DND-41 (cell line): ENCODE measurements around the gene CASP8AP2.

ENCODE experiments used
- ATAC-seq: fragments of 200-7000 bp; cut with Tn5 transposase; 3 replicates; pipeline ENCODE4 v1.9.1; 2021; ENCODE audit warnings: low read depth; ENCODE audit not compliant: insufficient read depth
- DNase-seq: peaks from one replicate; pipeline ENCODE4 v3.0.0-alpha.2; 2020
- H2AFZ ChIP-seq: 2 replicates; pipeline ENCODE4 v1.6.0; 2012; ENCODE audit warnings: low read depth, low read length
- H3K27ac ChIP-seq: 2 replicates; pipeline ENCODE4 v1.5.1; 2012; ENCODE audit warnings: low read length, inconsistent platforms
- H3K27me3 ChIP-seq: fragments of 200-600 bp; sonication (generic); 2 replicates; pipeline ENCODE4 v1.6.0; 2012; ENCODE audit warnings: low read length, mild to moderate bottlenecking, inconsistent platforms; ENCODE audit not compliant: insufficient read depth, poor library complexity
- H3K36me3 ChIP-seq: 2 replicates; pipeline ENCODE4 v1.5.1; 2012; ENCODE audit warnings: low read length, inconsistent platforms; ENCODE audit not compliant: insufficient read depth
- H3K4me1 ChIP-seq: 2 replicates; pipeline ENCODE4 v1.5.1; 2012; ENCODE audit warnings: mild to moderate bottlenecking, low read length; ENCODE audit not compliant: insufficient read depth
- H3K4me2 ChIP-seq: 2 replicates; pipeline ENCODE4 v1.6.0; 2012; ENCODE audit warnings: mild to moderate bottlenecking, moderate library complexity, low read length, inconsistent platforms; ENCODE audit not compliant: insufficient read depth
- H3K4me3 ChIP-seq, 2 experiments: fragments of 200-600 bp in 1 of 2; shearing (Covaris generic) in 1 of 2; 2 replicates each; pipeline ENCODE4 v1.5.1; 2012 to 2016; ENCODE audit warnings: inconsistent platforms in 2 of 2, low read length in 2 of 2, mild to moderate bottlenecking in 2 of 2, low read depth in 1 of 2, moderate library complexity in 1 of 2
- H3K79me2 ChIP-seq: 2 replicates; pipeline ENCODE4 v1.6.0; 2012; ENCODE audit warnings: low read length, inconsistent platforms; ENCODE audit not compliant: insufficient read depth
- H3K9ac ChIP-seq: 2 replicates; pipeline ENCODE4 v1.6.0; 2012; ENCODE audit warnings: low read depth, mild to moderate bottlenecking, inconsistent platforms, low read length, moderate library complexity
- H3K9me3 ChIP-seq: 2 replicates; pipeline ENCODE4 v1.5.1; 2012; ENCODE audit warnings: low read length, moderate library complexity, mild to moderate bottlenecking, inconsistent platforms; ENCODE audit not compliant: insufficient read depth, severe bottlenecking
- H4K20me1 ChIP-seq: 2 replicates; pipeline ENCODE4 v1.6.0; 2012; ENCODE audit warnings: low read length; ENCODE audit not compliant: insufficient read depth
- CTCF ChIP-seq: IDR thresholded peaks from 2 replicates; pipeline ENCODE4 v1.5.1; 2012; ENCODE audit warnings: borderline replicate concordance, low read length, moderate library complexity, mild to moderate bottlenecking; ENCODE audit not compliant: poor library complexity, severe bottlenecking; ENCODE audit errors: extremely low read depth
- EZH2 ChIP-seq: IDR thresholded peaks from 3 replicates; pipeline ENCODE4 v1.6.1; 2012; ENCODE audit warnings: borderline replicate concordance, low read depth, mild to moderate bottlenecking, moderate library complexity, low read length, inconsistent platforms; ENCODE audit not compliant: severe bottlenecking

The CASP8AP2 gene

DNA sequence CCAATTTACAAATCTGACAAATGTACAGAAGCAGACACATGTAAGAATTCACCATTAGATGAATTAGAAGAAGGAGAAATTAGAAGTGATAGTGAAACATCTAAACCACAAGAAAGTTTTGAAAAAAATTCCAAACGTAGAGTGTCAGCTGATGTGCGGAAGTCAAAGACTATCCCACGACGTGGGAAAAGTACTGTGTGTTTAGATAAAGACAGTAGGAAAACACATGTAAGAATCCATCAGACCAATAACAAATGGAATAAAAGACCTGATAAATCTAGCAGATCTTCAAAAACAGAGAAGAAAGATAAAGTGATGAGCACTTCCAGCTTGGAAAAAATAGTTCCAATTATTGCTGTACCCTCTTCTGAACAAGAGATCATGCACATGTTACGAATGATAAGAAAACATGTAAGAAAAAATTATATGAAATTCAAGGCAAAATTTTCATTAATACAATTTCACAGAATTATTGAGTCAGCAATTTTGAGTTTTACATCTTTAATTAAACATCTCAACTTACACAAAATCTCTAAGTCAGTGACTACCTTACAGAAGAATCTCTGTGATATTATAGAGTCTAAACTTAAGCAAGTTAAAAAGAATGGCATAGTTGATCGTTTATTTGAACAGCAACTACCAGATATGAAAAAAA is 36.5 kb downstream of the CASP8AP2 start:
- Histone ChIP-seq H3K27me3 (no peaks in the 10 kb centered on the region), H3K79me2 (0 out of 2 replicates have a peak, but pooled peaks cover 3% of the 10 kb centered on the region), H3K9me3 (no peaks in the 10 kb centered on the region), H3K4me3 (no peak overlapping the region), H4K20me1 (peaks cover 2% of the 10 kb centered on the region; the same call in 1 of the 2 replicates), H3K27ac (no peak overlapping the region), H3K4me1 (no peaks in the 10 kb centered on the region), H3K4me2 (no peak overlapping the region), H2AFZ (no peak overlapping the region), H3K36me3 (peaks cover 90% of the 10 kb centered on the region), H3K9ac (no peak overlapping the region)
- ATAC-seq (no peak), DNase-seq (no peak)
- TF ChIP-seq EZH2, result no peak
- no peak for TF ChIP-seq CTCF

DNA sequence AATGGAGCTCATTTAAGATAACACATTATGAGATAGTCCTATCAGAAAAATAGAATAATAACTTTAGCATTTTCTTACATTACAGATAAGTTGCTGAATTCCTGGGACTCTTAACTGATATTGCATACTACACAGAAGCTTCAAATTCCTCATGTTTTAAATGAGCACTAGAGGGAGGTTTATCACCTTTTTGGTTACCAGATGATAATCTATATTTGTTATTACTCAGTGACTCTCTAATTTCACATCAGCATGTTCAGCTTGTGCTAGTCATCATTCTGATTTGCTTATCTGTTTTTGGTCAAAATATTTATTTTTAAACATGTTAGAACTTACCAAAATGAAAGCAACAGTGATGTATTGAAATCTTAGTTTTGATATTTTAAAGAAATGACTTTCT is 44.0 kb downstream of the CASP8AP2 start:
- Histone ChIP-seq H3K9ac (no peak overlapping the region), H3K79me2 (no peaks in the 10 kb centered on the region), H3K27me3 (no peaks in the 10 kb centered on the region), H4K20me1 (no peaks in the 10 kb centered on the region), H3K9me3 (no peaks in the 10 kb centered on the region), H3K4me1 (no peaks in the 10 kb centered on the region), H3K4me3 (no peak overlapping the region), H2AFZ (no peak overlapping the region), H3K27ac (no peak overlapping the region), H3K36me3 (peaks cover 43% of the 10 kb centered on the region), H3K4me2 (no peak overlapping the region)
- DNase-seq (no peak), ATAC-seq (no peak)
- TF ChIP-seq EZH2, result no peak
- no peak for TF ChIP-seq CTCF

DNA sequence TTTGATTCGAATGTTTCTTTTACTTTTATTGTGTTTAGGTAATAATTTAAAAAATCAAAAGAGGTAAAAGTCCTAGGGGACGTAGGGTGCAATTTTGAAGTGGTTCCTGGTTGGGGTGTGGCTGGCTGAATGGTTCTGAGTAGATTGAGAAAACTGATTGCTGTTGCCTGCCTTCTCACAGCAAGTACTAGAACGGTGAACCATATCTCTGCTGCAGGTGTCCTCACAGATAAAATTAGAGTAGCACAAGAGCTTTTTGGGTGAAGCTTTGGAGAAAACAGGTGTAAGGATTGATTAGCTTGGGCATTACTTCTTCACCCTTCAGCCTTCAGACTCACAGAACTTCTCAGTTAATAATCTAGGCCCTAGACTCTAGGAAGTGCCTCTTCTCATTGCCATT is 44.8 kb downstream of the CASP8AP2 start:
- Histone ChIP-seq H3K79me2 (no peaks in the 10 kb centered on the region), H3K4me3 (no peak overlapping the region), H2AFZ (no peak overlapping the region), H3K36me3 (peaks cover 41% of the 10 kb centered on the region), H3K4me1 (no peaks in the 10 kb centered on the region), H3K27ac (no peak overlapping the region), H3K27me3 (no peaks in the 10 kb centered on the region), H3K9ac (no peak overlapping the region), H3K9me3 (no peaks in the 10 kb centered on the region), H4K20me1 (no peaks in the 10 kb centered on the region), H3K4me2 (no peak overlapping the region)
- DNase-seq, result no peak
- no peak for TF ChIP-seq EZH2
- no peak for TF ChIP-seq CTCF
- no peak for ATAC-seq
